ENCODE results near the gene SLC2A13. TPM values are rescaled to one million over a fixed set of nuclear protein-coding genes. Genes with fewer than 3 reads are reported as not detected.

Gene SLC2A13
- total RNA-seq, 1 experiment from 2014 or later = 12.1 TPM

DNA sequence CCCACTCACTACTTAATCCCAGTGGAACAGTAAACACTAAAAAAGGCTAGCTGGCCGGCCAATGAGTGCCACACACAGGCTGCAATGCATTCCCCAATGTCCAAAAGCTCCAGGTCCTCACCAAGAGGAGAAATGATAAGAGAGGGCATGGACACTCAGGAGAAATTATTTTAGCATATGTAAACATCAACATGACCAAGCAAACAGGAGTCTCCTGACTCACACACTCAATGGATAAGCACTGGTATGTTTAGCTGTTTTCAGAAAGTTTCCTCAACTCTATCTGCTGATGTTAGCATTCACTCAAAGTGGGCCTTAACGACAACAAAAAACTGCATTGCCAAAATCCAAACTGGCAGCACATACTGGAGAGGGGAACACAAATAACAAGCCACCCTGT is 105.0 kb downstream of the SLC2A13 start:
- no TSS peak for BruUV-seq (replicated peaks)
- no peaks in the 10 kb centered on the region for H3K27me3 ChIP-seq (ENCODE audit: control insufficient read depth, insufficient read depth, low read length)
- H3K27ac ChIP-seq (ENCODE audit: low read length) = no peak overlapping the region
- intact Hi-C loops (cut with micrococcal nuclease; ENCODE audit: unreplicated experiment) = no loop called here
- no peaks in the 10 kb centered on the region for H3K36me3 ChIP-seq (ENCODE audit: control insufficient read depth, insufficient read depth, low read length)
- H3K4me1 ChIP-seq (ENCODE audit: control insufficient read depth, insufficient read depth, low read length) = no peaks in the 10 kb centered on the region
- in situ Hi-C loops (cut with HindIII; ENCODE audit: low pct_unique_long_range_greater_than_20kb, low sequenced_read_pairs) = no loop called here
- no peak for TF ChIP-seq POLR2AphosphoS5 (IDR thresholded peaks at IDR 0.05; ENCODE audit: low read depth, low read length)
- TF ChIP-seq, protein P1, sequence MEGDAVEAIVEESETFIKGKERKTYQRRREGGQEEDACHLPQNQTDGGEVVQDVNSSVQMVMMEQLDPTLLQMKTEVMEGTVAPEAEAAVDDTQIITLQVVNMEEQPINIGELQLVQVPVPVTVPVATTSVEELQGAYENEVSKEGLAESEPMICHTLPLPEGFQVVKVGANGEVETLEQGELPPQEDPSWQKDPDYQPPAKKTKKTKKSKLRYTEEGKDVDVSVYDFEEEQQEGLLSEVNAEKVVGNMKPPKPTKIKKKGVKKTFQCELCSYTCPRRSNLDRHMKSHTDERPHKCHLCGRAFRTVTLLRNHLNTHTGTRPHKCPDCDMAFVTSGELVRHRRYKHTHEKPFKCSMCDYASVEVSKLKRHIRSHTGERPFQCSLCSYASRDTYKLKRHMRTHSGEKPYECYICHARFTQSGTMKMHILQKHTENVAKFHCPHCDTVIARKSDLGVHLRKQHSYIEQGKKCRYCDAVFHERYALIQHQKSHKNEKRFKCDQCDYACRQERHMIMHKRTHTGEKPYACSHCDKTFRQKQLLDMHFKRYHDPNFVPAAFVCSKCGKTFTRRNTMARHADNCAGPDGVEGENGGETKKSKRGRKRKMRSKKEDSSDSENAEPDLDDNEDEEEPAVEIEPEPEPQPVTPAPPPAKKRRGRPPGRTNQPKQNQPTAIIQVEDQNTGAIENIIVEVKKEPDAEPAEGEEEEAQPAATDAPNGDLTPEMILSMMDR (IDR thresholded peaks at IDR 0.05) = no peak
- TF ChIP-seq SIN3A (IDR thresholded peaks at IDR 0.05; ENCODE audit: borderline replicate concordance, insufficient read depth, low read depth, low read length) = no peak
- TF ChIP-seq TCF7L2 (IDR thresholded peaks at IDR 0.05; ENCODE audit: low read depth, low read length) = no peak
- TF ChIP-seq, protein P2, sequence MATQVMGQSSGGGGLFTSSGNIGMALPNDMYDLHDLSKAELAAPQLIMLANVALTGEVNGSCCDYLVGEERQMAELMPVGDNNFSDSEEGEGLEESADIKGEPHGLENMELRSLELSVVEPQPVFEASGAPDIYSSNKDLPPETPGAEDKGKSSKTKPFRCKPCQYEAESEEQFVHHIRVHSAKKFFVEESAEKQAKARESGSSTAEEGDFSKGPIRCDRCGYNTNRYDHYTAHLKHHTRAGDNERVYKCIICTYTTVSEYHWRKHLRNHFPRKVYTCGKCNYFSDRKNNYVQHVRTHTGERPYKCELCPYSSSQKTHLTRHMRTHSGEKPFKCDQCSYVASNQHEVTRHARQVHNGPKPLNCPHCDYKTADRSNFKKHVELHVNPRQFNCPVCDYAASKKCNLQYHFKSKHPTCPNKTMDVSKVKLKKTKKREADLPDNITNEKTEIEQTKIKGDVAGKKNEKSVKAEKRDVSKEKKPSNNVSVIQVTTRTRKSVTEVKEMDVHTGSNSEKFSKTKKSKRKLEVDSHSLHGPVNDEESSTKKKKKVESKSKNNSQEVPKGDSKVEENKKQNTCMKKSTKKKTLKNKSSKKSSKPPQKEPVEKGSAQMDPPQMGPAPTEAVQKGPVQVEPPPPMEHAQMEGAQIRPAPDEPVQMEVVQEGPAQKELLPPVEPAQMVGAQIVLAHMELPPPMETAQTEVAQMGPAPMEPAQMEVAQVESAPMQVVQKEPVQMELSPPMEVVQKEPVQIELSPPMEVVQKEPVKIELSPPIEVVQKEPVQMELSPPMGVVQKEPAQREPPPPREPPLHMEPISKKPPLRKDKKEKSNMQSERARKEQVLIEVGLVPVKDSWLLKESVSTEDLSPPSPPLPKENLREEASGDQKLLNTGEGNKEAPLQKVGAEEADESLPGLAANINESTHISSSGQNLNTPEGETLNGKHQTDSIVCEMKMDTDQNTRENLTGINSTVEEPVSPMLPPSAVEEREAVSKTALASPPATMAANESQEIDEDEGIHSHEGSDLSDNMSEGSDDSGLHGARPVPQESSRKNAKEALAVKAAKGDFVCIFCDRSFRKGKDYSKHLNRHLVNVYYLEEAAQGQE (IDR thresholded peaks at IDR 0.05; ENCODE audit: insufficient read depth in 1 of 2, low read depth in 2 of 2, low read length in 1 of 2) = no peak
- H3K9me3 ChIP-seq (ENCODE audit: control insufficient read depth, insufficient read depth, low read depth, low read length) = no peaks in the 10 kb centered on the region
- DNase-seq (ENCODE audit: low read depth, low spot score) (no peak), ATAC-seq (no peak)
- POLR2A ChIA-PET = no interaction called here
- CTCF ChIA-PET = no interaction called here
- no peak overlapping the region for H3K4me3 ChIP-seq (ENCODE audit: low read depth in 2 of 2, low read length in 2 of 2)

DNA sequence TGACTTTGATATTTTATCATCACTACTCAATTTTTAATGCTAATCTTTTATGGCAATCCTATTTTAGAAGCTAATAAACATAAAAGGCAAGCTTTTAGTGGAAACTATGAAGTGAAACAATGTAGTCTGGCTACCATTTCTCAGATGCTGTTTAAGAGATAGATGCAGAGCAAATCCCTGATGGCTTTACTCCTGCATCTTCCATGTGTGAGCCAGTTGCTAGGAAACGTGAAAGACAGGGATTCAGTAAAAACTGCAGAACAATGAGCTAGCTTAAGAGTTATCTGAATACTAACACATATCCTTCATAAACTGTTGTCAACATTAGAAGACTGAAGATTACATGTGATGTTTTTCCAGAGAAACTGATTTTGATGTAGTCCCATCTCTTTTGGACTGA is 112.6 kb downstream of the SLC2A13 start:
- no peak for ATAC-seq
- in situ Hi-C loops (cut with HindIII; ENCODE audit: low pct_unique_long_range_greater_than_20kb, low sequenced_read_pairs) = no loop called here
- H3K36me3 ChIP-seq (ENCODE audit: control insufficient read depth, insufficient read depth, low read length) = no peaks in the 10 kb centered on the region
- H3K27me3 ChIP-seq (ENCODE audit: control insufficient read depth, insufficient read depth, low read length) = no peaks in the 10 kb centered on the region
- no peaks in the 10 kb centered on the region for H3K9me3 ChIP-seq (ENCODE audit: control insufficient read depth, insufficient read depth, low read depth, low read length)
- H3K4me1 ChIP-seq (ENCODE audit: control insufficient read depth, insufficient read depth, low read length) = no peaks in the 10 kb centered on the region
- ChIA-PET POLR2A (no interaction called here), CTCF (no interaction called here)
- no TSS peak for BruUV-seq (replicated peaks)
- intact Hi-C loops (cut with micrococcal nuclease; ENCODE audit: unreplicated experiment) = no loop called here
- no peak overlapping the region for H3K4me3 ChIP-seq (ENCODE audit: low read depth in 2 of 2, low read length in 2 of 2)
- TF ChIP-seq TCF7L2 (IDR thresholded peaks at IDR 0.05; ENCODE audit: low read depth, low read length) = no peak
- no peak for TF ChIP-seq POLR2AphosphoS5 (IDR thresholded peaks at IDR 0.05; ENCODE audit: low read depth, low read length)
- TF ChIP-seq, protein P1 (IDR thresholded peaks at IDR 0.05) = no peak
- TF ChIP-seq SIN3A (IDR thresholded peaks at IDR 0.05; ENCODE audit: borderline replicate concordance, insufficient read depth, low read depth, low read length) = no peak
- TF ChIP-seq, protein P2 (IDR thresholded peaks at IDR 0.05; ENCODE audit: insufficient read depth in 1 of 2, low read depth in 2 of 2, low read length in 1 of 2) = no peak
- no peak overlapping the region for H3K27ac ChIP-seq (ENCODE audit: low read length)
- DNase-seq (ENCODE audit: low read depth, low spot score) = no peak
